NCI-H1694 treated with DMSO at 0.1 percent for 48 hours (cell line): Measurements from ENCODE around the gene BRSK2.

Experiments
- DNase-seq: peaks from one replicate; lab custom pipeline; 2025; lab: John Stamatoyannopoulos, UW

Gene BRSK2

GRCh38 chr11:1397146-1397861 is 7.6 kb downstream of the BRSK2 start:
- DNase-seq = no peak

GRCh38 chr11:1397862-1398527 is 8.3 kb downstream of the BRSK2 start:
- no peak for DNase-seq

- no peak for DNase-seq
These were observed 8.9 kb downstream of the BRSK2 start for GRCh38 chr11:1398528-1399235.

- DNase-seq = no peak
These were observed 9.9 kb downstream of the BRSK2 start for GRCh38 chr11:1399386-1400316.

- no peak for DNase-seq
These were observed 10.8 kb downstream of the BRSK2 start for GRCh38 chr11:1400317-1401170.

- DNase-seq = no peak
These were observed 11.4 kb downstream of the BRSK2 start for GRCh38 chr11:1401171-1401445.

- DNase-seq = no peak
These were observed 12.0 kb downstream of the BRSK2 start for GRCh38 chr11:1401656-1402221.

GRCh38 chr11:1402355-1403077 is 12.8 kb downstream of the BRSK2 start:
- no peak for DNase-seq

- no peak for DNase-seq
These were observed 13.4 kb downstream of the BRSK2 start for GRCh38 chr11:1403078-1403620.

GRCh38 chr11:1403721-1404460 is 14.2 kb downstream of the BRSK2 start:
- no peak for DNase-seq

GRCh38 chr11:1404461-1405185 is 14.9 kb downstream of the BRSK2 start:
- DNase-seq = no peak

- DNase-seq = no peak
These were observed 15.7 kb downstream of the BRSK2 start for GRCh38 chr11:1405186-1406020.

GRCh38 chr11:1406571-1407485 is 17.1 kb downstream of the BRSK2 start:
- no peak for DNase-seq

- no peak for DNase-seq
These were observed 17.9 kb downstream of the BRSK2 start for GRCh38 chr11:1407668-1408067.

GRCh38 chr11:1408346-1408745 is 18.6 kb downstream of the BRSK2 start:
- no peak for DNase-seq

- no peak for DNase-seq
These were observed 19.5 kb downstream of the BRSK2 start for GRCh38 chr11:1409108-1409851.
